Ammon's horn (tissue), 1 donor: Measurements from ENCODE around the gene WWC2.
A peak's percentile ranks its signal among the peaks of the same experiment; 100 is the strongest.
"Not testable (repeated sequence)": the region's sequence is repeated elsewhere in the genome, so short reads cannot be mapped to it uniquely, and the experiment has no call there.

Experiments
- DNase-seq: peaks from one replicate; pipeline ENCODE4 v3.0.0-alpha.2; 2016; ENCODE audit warnings: low spot score

The WWC2 gene

GRCh38 chr4:183172881-183173280 lies 73.8 kb downstream of the WWC2 start:
- DNase-seq, result no peak

GRCh38 chr4:183173580-183174526 lies 74.8 kb downstream of the WWC2 start:
- DNase-seq, result no peak

GRCh38 chr4:183175631-183176232 lies 76.7 kb downstream of the WWC2 start:
- no peak for DNase-seq

DNA sequence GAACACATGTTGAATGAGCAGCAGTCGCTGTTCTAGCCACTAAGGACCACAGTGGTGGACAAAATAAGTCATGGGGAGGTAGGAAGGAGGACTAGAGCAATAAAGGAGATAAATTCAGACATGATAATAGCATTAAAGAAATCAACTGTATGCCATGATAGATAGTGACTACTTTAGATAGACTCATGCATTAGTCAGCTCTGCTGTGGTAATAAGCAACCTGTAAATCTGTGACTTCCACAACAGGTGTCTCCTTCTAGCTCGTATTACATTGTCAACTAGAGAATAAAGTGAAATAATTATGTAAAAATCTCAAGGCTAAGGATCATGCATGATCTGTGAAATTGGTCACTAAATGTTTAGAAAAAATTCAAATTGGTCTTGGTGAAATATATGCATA lies 77.9 kb downstream of the WWC2 start:
- DNase-seq, result no peak

DNA sequence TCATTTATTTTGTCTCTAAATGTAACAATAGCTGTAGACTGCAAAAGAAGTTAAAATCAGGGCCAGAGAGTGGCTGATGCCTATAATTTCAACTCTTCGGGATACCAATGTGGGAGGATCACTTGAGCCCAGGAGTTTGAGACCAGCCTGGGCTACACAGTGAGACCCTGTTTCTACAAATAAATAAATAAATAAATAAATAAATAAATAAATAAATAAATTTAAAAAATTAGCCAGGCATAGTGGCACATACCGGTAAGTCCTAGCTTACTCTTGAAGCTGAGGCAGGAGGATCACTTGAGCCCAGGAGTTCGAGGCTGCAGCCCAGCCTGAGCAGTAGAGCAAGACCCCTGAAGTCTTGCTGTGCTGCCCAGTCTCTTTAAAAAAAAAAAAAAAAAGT lies 79.1 kb downstream of the WWC2 start:
- no peak for DNase-seq

- no peak for DNase-seq
Observed at GRCh38 chr4:183180096-183180495, 81.0 kb downstream of the WWC2 start.

DNA sequence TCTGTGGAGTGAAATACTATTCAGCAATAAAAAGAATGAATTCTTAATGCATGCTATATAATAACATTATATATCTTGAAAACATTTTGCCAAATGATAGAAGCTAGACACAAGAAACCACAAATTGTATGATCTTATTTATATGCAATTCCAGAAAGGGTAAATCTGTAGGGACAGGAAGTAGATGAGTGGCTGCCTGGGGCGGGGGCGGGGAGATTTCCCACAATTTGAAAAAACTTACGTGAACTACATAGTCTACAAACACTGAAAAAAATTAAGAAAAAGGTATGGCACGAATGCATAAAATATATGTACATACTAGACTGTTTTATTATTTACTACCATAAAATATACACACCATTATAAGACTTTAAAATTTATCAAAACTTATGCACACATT lies 81.6 kb downstream of the WWC2 start:
- no peak for DNase-seq

DNA sequence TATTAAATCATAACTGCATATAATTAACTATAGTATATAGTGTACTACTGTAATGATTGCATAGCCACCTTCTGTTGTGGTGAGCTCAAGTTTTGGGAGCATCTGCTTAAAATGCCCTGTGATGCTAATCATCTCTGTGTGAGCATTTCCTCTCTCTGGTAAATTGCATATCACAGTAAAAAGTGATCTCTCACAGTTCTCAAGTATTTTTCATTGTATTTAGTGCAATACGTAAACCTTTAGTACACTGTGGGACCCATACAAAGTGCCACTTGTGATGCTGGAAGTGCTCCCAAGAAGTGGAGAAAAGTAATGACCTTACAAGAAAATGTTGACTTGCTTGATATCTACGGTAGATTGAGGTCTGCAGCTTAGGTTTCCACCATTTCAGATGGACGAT lies 82.0 kb downstream of the WWC2 start:
- no peak for DNase-seq

DNA sequence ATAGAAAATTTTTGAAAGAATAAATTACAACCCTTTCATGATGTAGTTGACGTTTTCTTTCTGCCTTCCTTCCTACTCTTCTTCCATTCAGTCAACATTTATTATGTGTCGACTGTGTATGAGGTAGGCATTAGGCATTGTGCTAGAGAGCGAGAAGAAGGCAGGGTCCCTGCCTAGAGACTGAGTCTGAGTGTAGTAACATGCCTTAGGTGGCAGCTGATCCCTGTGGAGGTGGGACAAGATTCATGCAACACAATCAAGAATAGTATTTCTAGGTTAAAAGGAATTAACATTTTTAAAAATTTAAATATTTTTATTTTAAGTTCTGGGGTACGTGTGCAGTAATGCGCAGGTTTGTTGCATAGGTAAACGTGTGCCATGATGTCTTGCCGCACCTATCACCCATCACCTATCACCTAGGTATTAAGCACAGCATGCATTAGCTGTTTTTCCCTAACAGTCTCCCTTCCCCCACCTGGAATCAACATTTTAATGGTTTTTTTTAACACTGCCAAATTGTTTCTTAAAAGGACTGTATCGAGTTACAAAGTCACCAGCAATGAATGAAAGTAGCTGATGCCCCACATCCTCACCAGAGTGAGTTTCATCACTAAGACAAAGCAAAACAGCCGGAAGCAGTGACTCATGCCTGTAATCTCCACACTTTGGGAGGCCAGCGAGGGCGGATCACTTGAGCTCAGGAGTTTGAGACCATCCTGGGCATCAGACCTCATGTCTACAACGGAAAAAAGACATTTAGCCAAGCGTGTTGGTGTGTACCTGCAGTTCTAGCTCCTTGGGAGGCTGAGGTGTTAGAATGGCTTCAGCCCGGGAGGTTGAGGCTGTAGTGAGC lies 84.0 kb downstream of the WWC2 start:
- DNase-seq, result no peak

DNA sequence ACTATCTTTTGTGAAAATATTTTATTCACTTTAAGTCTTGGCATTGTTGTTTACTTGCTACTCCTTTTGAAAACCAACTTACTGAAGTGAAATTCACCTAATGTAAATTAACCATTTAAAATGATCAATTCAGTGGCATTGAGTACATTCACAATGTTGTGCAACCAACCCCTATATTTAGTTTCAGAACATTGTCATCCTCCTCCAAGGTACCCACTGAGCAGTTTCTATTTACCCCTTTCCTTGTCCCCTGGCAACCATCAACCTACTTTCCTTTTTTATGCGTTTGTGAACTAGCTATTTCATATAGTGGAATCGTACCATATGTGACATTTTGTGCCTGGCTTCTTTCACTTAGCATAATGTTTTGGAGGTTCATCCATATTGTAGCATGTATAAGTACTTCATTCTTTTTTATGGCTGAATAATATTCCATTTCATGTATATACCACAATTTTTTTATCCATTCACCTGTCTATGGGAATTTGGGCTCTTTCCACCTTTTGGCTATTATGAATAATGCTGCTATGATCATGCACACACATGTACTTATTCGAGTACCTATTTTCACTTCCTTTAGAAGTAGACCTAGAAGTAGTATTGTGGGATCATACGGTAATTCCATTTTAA lies 85.0 kb downstream of the WWC2 start:
- DNase-seq, result no peak

- DNase-seq, result no peak
Observed at GRCh38 chr4:183185018-183185417, 86.0 kb downstream of the WWC2 start.

- no peak for DNase-seq
Observed at GRCh38 chr4:183185559-183185958, 86.5 kb downstream of the WWC2 start.

DNA sequence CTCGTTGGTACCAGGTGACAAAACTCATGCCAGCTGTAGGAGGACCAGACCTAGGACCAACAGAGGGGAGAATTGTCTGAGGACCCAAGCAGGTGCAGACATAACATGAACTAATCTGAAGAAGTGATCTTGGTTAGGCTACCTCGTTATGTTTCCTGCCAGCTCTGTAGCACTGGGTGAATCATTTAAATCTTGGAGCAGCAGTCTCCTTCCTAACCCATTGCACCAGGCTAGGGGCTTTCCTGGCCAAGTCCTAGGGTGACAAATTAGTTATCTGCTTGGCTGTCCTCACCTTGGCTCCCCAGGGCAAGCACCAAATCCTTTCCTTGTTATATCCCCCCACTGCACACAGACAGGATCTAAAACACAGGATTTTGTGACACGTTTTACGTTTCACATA lies 87.8 kb downstream of the WWC2 start:
- no peak for DNase-seq

GRCh38 chr4:183190900-183191527 lies 92.0 kb downstream of the WWC2 start:
- no peak for DNase-seq

- no peak for DNase-seq
Observed at GRCh38 chr4:183191630-183192029, 92.6 kb downstream of the WWC2 start.

DNA sequence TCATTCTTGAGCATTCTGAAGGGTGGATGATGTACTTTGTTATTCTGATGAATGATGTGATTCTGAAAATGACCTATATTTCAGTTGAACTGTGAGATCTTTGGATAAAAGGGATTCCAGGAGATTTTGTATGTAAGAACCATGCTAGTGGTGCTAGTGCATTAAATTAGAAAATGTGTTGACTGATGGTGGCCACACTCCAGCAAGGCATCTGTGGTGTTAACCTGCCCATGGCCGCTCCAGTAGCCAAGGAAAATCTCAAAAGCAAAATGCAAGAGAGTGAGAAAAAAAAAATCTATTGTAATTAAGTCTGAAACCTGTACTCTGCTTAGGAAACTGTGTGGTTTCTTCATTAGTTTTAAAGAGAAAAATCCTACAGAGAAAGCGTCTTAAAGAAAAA lies 93.5 kb downstream of the WWC2 start:
- no peak for DNase-seq

DNA sequence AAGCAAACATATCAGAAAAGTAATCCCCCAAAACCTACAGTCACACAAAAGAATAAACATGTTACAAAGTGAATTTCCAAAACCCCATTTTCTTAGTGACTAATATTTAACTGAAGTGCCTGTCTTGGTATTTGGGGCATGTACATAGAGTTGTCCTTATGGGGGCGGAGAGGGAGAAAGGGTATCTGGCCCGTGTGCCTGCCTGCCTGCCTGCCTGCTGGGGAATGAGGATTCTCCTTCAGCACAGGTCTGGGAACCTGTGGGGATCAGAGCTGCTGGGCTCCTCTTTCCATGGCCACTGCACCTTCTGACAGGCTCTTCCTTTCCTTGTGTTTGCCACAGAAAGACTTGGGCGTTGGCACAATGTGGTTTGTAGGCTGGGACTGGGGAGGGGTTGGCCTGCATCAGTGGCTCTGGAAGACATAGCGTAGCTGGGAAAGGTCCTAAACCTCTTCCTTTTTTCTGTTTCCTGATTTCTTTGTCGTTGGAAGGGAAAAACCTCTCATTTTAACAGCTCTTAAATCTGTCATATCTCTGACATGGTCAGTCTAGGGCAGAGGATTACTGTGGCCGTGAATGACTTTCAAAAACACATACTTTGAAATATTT lies 94.8 kb downstream of the WWC2 start:
- not testable (repeated sequence) for DNase-seq

- no peak for DNase-seq
Observed at GRCh38 chr4:183195534-183195933, 96.5 kb downstream of the WWC2 start.

GRCh38 chr4:183197140-183197539 lies 98.1 kb downstream of the WWC2 start:
- no peak for DNase-seq

GRCh38 chr4:183200453-183200852 lies 101.4 kb downstream of the WWC2 start:
- DNase-seq, result peak; percentile 57

GRCh38 chr4:183201331-183201730 lies 102.3 kb downstream of the WWC2 start:
- DNase-seq, result no peak
